Right cardiac atrium (tissue), 5 donors: Measurements from ENCODE around the gene DCHS1. TPM values are rescaled to one million over a fixed set of nuclear protein-coding genes. Genes with fewer than 3 reads are reported as not detected.

Experiments used
- ATAC-seq, 2 donors: fragments of 200-7000 bp; cut with Tn5 transposase; one replicate each; pipeline versions ENCODE4 v1.8.0 to v1.9.1; 2020; ENCODE audit warnings: moderate library complexity in 2 of 2, mild to moderate bottlenecking in 1 of 2
- DNase-seq, 3 donors: peaks; one replicate each; pipeline ENCODE4 v3.0.0-alpha.2; 2020
- H3K27ac ChIP-seq: one replicate; pipeline ENCODE4 v1.5.1; 2013; ENCODE audit warnings: mild to moderate bottlenecking, low read length, control low read depth, moderate library complexity
- H3K27me3 ChIP-seq: one replicate; pipeline ENCODE4 v1.6.1; 2013; ENCODE audit not compliant: control insufficient read depth, insufficient read depth
- H3K4me1 ChIP-seq: one replicate; pipeline ENCODE4 v1.6.1; 2013; ENCODE audit warnings: low read length; ENCODE audit not compliant: control insufficient read depth, insufficient read depth
- H3K4me3 ChIP-seq: one replicate; pipeline ENCODE4 v1.5.1; 2013; ENCODE audit warnings: low read length, control low read depth
- H3K9me3 ChIP-seq: one replicate; pipeline ENCODE4 v1.6.1; 2013; ENCODE audit warnings: low read length; ENCODE audit not compliant: control insufficient read depth
- WGBS: extraction: QIAGEN DNeasy Blood & Tissue Kit; methylation state at CpG from one replicate; pipeline ENCODE4 v1.1.7; 2013; 5-methylcytosine and 5-hydroxymethylcytosine counted together
- intact Hi-C, 4 donors: fragments of 100-400 bp; cut with DNase I; formaldehyde crosslinking; loops; one replicate each; pipeline versions ENCODE4 v1.11.0 to v1.14.0; 2022 to 2023
- polyA plus RNA-seq: library from polyadenylated mRNA; stranded (reverse); fragments of 200-250 nt; gene quantifications from one replicate; pipeline ENCODE4 v1.2.3, GENCODE V29; 2013
- total RNA-seq, 4 donors: library from RNA; stranded (reverse); fragmentation: NEBNext Ultra II Directional; extraction: Animal tissue kit (Norgen Biotek cat#: 25700); gene quantifications; one replicate each; pipeline ENCODE4 v1.2.1, GENCODE V29; 2021
- donor health status: healthy with polysubstance abuse.
- donor health status: DM: no; HTN: yes; CAD: no.
- donor health status: DM: no; HTN: no; CAD: no.
- donor health status: DM: no; HTN: yes; CAD: no; lungs with severe emphysema.
- donor health status: DM: yes; HTN: yes; CAD: no.

The DCHS1 gene
- total and polyA plus RNA-seq, 5 donors: 6.4 to 19.2 (median 13.2) TPM

DNA sequence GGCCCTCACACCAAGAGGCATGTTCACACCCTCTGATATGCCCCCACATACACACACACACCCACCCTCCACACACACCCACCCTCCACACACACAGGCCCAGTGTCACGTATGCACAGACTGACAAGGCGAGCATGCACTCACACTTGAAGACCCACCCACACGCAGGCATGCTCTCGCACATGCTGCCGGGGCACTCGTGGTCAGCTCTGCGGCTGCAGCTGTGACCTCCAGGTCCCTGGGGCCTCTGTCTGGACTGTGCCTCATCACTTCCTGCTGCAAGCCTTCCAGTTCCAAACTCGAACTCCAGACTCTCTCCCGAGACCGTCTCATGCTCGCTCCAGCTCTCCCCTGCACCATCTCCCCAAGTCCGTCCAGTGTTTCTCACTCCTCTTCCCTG, 9.5 kb downstream of the DCHS1 start:
- ATAC-seq: peak; percentile 72 to 78
- 31% methylated on average over 12 of the region's 12 CpGs for whole genome bisulfite sequencing

DNA sequence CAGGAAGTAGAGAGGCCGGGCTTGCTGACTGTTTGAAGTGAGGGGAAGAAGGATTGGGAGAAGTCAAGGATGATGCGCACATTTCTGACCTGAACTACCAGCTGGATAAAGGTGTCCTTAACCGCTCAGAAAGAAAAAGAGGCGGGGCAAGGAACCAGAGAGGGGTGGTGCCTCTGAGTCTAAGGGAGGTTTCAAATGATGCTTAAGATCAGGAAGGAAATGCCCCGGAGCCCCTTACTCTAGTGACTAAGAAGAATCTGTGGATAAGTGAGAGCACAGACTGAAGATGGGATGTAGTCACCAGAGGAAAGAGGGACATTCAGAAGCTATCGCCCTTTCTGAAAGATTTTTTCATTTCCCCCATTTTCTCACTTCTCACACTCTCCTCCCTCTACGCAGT, 12.7 kb downstream of the DCHS1 start:
- Histone ChIP-seq H3K27me3 (no peaks in the 10 kb centered on the region), H3K4me3 (no peak overlapping the region), H3K27ac (no peak overlapping the region), H3K4me1 (peaks cover 12% of the 10 kb centered on the region), H3K9me3 (no peaks in the 10 kb centered on the region)
- DNase-seq (no peak), ATAC-seq (no peak)
- intact Hi-C loops: no loop called here
- WGBS: 83% methylated on average over 7 of the region's 7 CpGs

More for the DNA sequence above, 9.5 kb downstream of the DCHS1 start:
- peaks cover 12% of the 10 kb centered on the region for H3K4me1 ChIP-seq
- no peaks in the 10 kb centered on the region for H3K9me3 ChIP-seq
- peak overlapping the region; percentile 36 for H3K27ac ChIP-seq
- H3K27me3 ChIP-seq: no peaks in the 10 kb centered on the region
- H3K4me3 ChIP-seq: no peak overlapping the region
- intact Hi-C loops: no loop called here
- peak; percentile 81 to 92 (median 91) for DNase-seq

DNA sequence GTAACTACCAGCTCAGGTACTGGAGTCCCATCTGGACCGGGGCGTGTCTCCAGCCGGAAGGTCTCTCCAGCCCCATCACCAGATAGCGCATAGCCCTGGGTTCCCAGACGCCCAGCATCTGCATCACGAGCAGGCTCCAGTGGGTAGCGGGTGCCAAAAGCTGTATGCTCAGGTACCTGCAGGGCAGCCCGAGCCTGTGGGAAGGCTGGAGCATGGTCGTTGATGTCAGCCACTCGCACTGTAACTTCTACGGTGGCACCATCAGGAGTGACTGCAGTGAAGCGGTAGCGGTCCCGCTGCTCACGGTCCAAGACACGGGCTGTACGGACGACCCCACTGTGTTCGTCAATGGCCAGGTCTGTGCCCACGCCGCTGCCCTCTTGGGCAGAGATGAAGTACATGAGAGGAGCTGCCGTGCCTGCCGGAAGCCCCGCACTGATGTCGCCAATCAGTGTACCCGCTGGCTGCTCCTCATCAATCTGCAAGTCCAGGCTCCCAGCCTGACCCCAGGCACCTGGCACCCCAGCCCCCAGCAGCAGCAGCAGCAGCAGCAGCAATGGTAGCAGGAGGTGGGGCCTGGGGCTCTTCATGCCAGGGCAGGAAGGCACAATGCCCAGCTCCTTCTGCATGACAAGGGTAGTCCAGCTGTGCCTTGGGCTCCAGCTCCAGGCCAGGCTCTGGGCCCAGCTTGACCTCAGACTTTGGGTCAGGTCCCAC, 14.5 kb downstream of the DCHS1 start:
- WGBS: 96% methylated on average over 26 of the region's 26 CpGs

DNA sequence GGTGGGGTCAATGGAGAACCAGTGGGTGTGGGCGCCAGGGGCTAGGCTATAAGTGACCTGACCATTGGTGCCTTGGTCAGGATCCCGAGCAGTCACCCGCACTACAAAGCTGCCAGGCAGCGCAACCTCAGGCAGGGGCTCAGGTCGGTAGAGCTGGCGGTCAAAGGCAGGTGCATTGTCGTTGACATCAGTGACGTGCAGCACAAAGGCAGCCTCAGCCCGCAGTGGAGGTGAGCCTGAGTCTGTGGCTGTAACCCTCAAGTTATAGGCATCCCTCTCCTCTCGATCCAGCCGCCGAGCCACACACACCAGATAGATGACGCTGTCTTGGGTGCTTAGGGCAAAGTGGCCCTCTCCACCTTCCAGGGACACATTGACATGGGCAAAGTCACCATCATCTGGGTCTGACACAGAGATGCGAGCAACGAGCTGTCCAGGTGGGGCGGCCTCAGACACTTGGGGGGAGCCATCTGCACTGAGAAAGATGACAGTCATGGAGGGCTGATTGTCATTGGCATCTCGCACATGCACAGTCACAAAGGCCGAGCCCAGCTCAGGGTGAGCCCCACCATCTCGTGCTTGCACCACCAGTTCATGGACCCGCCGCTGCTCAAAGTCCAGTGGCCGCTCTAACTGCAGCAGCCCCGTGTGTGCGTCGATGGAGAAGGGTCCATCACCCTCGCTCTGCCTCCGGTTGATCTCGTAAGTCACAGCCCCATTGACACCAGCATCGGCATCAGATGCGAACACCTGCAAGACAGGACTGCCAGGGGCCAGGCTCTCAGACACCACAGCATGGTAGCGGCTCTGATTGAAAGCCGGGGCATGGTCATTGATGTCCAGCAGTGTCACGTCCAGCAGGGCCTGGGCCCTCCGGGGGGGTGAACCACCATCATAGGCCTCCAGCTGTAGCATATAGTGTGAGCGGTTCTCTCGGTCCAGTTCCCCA, 15.3 kb downstream of the DCHS1 start:
- WGBS: 95% methylated on average over 36 of the region's 36 CpGs
- Histone ChIP-seq H3K27ac (no peak overlapping the region), H3K4me1 (peaks cover 12% of the 10 kb centered on the region), H3K9me3 (no peaks in the 10 kb centered on the region), H3K27me3 (no peaks in the 10 kb centered on the region), H3K4me3 (no peak overlapping the region)
- intact Hi-C loops: no loop called here
- ATAC-seq (no peak), DNase-seq (peak in 1 of 3 donors; percentile 46)

More for the DNA sequence above, 14.5 kb downstream of the DCHS1 start:
- DNase-seq (peak in 1 of 3 donors; percentile 50), ATAC-seq (no peak)
- Histone ChIP-seq H3K4me3 (no peak overlapping the region), H3K9me3 (no peaks in the 10 kb centered on the region), H3K4me1 (peaks cover 7% of the 10 kb centered on the region), H3K27me3 (no peaks in the 10 kb centered on the region), H3K27ac (no peak overlapping the region)
- intact Hi-C loops: no loop called here

DNA sequence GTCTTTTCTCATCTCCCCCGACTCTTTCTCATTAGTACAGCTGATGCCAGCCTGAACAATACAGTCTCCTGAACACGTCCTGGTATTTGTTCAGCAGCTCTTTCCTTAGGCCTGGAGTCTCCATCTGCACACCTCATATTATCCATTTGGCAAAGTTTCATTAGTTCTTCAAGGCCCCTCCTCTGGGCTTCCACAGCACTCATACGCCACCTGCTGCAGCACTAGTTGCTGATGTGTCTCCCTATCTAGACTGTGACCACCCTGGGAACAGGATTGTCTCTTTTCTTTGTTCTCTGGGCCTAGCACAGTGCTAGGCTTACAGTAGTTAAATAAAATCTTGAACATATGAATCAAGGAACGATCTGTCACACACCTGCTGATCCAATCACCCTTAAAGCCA, 17.2 kb downstream of the DCHS1 start:
- H3K27ac ChIP-seq: no peak overlapping the region
- no peak for ATAC-seq
- intact Hi-C loops: no loop called here
- no peak overlapping the region for H3K4me3 ChIP-seq
- H3K9me3 ChIP-seq: no peaks in the 10 kb centered on the region
- 60% methylated on average over 4 of the region's 4 CpGs for WGBS
- no peaks in the 10 kb centered on the region for H3K27me3 ChIP-seq
- DNase-seq: no peak
- H3K4me1 ChIP-seq: peaks cover 12% of the 10 kb centered on the region

DNA sequence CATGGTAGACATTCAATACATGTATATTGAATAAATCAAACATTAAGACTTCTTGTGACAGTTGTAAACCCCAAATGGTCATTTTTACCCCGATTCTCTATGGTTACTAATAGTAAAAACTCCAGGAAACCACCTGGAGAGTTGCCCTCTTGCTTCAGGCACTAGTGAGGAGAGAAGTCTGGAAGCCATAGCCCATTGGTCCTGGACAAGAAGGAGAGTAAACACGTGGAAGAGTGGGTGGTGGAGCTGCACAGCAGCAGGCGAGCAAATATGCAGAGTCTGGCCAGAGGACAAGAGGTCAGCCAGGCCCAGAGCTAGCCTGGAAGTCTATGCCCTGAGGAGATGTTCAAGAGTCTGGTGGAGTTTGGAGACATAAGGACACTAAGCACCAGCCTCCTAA, 17.7 kb downstream of the DCHS1 start:
- intact Hi-C loops: no loop called here
- H3K4me3 ChIP-seq: no peak overlapping the region
- peak; percentile 46 to 66 for ATAC-seq
- DNase-seq: peak; percentile 61 to 86 (median 84)
- H3K4me1 ChIP-seq: peaks cover 12% of the 10 kb centered on the region
- no peaks in the 10 kb centered on the region for H3K27me3 ChIP-seq
- no peaks in the 10 kb centered on the region for H3K9me3 ChIP-seq
- no peak overlapping the region for H3K27ac ChIP-seq
- WGBS: 24% methylated on average over 3 of the region's 3 CpGs

DNA sequence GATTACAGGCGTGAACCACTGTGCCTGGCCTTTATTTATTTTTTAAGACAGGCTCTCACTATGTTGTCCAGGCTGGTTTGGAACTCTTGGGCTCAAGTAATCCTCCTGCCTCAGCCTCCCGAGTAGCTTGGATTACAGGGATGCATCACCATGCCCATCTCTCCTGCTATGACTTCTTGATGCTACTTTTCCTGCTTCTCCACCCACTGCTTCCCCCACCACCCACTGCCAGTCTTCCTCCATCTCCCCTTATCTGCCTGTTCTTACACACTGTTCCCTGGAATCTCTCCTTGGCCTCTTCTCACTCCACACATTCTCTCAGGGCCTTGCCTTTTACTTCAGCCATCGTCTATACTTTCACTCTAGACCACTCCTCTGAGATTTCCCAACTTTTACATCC, 19.1 kb downstream of the DCHS1 start:
- no peaks in the 10 kb centered on the region for H3K9me3 ChIP-seq
- 75% methylated on average over 3 of the region's 3 CpGs for WGBS
- DNase-seq (no peak), ATAC-seq (no peak)
- peak overlapping the region; percentile 24 for H3K27ac ChIP-seq
- H3K27me3 ChIP-seq: no peaks in the 10 kb centered on the region
- intact Hi-C loops: no loop called here
- peaks cover 12% of the 10 kb centered on the region for H3K4me1 ChIP-seq
- H3K4me3 ChIP-seq: no peak overlapping the region

DNA sequence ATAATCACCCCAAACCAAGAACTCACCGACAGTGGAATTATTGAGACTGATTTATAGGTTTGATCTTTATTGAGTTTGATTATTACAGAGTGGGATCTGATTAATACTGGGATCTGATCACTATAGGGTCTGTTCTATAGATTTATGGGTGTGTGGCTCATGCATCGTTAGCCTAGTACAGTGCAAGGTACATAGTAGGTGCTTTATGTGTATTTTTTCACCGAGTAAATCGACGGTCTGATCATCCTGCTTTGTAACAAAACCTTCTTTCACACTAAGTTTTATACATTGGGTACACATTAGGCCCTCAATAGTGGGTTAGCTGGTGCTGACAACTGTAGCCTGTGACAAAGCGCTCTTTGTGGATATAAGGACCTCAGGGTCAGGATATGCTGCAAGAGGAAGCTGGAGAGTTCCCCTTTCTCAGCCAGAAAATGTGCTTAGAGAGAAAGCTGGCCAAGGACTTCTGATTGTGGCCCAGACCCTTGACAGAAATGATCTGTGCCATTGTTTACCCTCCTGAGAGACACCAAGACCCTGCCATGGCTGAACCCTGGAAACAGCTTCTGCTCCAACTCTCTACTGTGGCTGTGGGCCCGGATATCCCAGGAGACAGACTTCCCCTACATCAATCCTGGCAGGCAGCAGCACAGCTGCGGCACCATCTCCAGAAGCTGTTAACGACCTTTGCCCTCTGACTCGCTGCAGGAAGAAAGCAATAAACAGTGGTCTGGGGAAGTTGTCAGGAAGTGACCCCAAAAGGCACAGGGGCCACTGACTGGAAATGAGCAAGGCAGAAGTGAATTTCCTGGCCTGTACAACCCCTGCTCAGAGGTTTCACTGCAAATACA, 20.3 kb downstream of the DCHS1 start:
- Histone ChIP-seq H3K4me3 (no peak overlapping the region), H3K4me1 (peaks cover 12% of the 10 kb centered on the region), H3K27me3 (no peaks in the 10 kb centered on the region), H3K9me3 (no peaks in the 10 kb centered on the region), H3K27ac (peak overlapping the region; percentile 74)
- peak; percentile 76 to 93 (median 90) for DNase-seq
- intact Hi-C loops: no loop called here
- WGBS: 31% methylated on average over 10 of the region's 10 CpGs
- peak; percentile 87 to 88 for ATAC-seq

DNA sequence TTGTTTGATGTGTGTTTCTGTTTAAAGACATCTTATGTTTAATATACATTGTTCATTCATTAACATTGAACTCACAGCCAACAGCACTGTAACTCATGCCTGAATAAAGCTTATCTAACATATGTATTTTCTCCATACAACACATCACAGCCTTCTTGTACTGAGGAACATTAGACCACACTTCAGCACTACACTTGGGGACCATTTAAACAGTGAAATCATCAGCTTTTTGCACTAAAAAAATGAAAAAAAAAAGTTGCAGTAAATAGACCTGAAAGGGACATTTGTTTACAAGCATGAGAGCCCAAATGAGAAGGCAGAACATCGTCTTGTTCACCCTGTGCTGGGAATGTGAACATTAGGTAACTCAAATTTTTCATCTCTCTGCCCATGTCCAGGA, 21.1 kb downstream of the DCHS1 start:
- 63% methylated on average over 1 of the region's 1 CpG for WGBS
- ATAC-seq: no peak
- no peak for DNase-seq
- Histone ChIP-seq H3K4me1 (peaks cover 12% of the 10 kb centered on the region), H3K4me3 (no peak overlapping the region), H3K27me3 (no peaks in the 10 kb centered on the region), H3K9me3 (no peaks in the 10 kb centered on the region), H3K27ac (no peak overlapping the region)
- intact Hi-C loops: no loop called here

DNA sequence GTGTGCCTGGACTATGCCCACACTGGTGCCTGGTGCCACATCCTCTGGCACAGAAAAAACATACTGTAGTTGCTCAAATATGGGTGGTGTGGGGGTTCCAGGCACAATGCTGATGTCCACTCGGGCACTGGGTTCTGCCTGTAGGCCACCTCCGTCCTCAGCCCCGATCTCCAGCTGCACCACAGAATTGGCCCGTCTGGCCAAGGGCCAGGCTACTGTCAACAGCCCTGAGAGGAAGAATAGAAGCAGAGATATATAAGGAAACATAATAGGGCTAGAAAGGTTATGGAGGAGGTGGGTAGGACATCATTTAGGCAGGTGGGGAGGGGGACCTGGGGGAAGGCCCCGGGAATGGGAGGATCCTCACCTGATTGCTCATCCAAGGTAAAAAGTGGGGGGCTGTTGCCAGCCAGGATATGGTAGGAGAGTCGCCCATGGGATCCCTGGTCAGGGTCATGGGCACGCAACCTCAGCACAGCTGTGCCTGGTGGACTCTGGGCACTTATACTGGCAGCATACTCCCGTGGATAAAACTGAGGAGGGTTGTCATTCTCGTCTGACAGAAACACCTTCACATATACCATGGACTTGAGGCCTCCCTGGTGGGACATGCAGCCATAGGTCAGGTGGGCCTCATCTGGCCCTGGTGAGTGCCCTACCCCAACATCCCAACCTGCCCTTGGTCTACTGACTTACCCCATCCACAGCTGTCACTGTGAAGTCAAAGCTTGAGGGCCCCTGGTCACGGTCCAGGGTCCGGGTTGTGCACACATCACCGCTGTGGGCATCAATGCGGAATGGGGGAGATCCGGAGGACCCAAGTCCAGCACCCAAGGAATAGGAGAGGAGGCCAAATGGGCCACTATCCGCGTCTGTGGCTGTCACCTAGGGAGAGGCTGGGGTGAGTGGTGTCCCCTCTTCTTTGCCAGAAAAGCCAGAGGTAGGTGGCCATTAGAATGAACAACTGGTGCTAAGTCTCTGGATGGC, 21.9 kb downstream of the DCHS1 start:
- H3K4me1 ChIP-seq: peaks cover 12% of the 10 kb centered on the region
- DNase-seq (peak; percentile 51 to 87 (median 85)), ATAC-seq (no peak)
- no peaks in the 10 kb centered on the region for H3K27me3 ChIP-seq
- intact Hi-C loops: no loop called here
- H3K9me3 ChIP-seq: no peaks in the 10 kb centered on the region
- no peak overlapping the region for H3K27ac ChIP-seq
- WGBS: 75% methylated on average over 16 of the region's 16 CpGs
- no peak overlapping the region for H3K4me3 ChIP-seq
